Kasumi-1 (cell line): ENCODE data around the gene CDCP2.

ENCODE experiments used
- DNase-seq, 2 experiments: peaks; one replicate each; lab custom pipeline; 2025; lab: John Stamatoyannopoulos, UW

The CDCP2 gene

GRCh38 chr1:54091666-54092065 lies 61.1 kb downstream of the CDCP2 start:
- no peak for DNase-seq

- DNase-seq, result no peak
These were observed 64.4 kb downstream of the CDCP2 start for GRCh38 chr1:54088385-54088784.

- no peak for DNase-seq
These were observed 66.0 kb downstream of the CDCP2 start for GRCh38 chr1:54086754-54087153.

GRCh38 chr1:54084794-54085193 lies 68.0 kb downstream of the CDCP2 start:
- DNase-seq, result no peak
